ENCODE results near the gene ENPP7.

Gene ENPP7

GRCh38 chr17:79790805-79791734, 60.3 kb downstream of the ENPP7 start:
- peaks cover 22% of the 10 kb centered on the region for H3K36me3 ChIP-seq (replicated peaks; ENCODE audit: low read depth, low read length)
- peaks cover 16% of the 10 kb centered on the region for H3K79me2 ChIP-seq (ENCODE audit: low read length)
- H3K27me3 ChIP-seq (ENCODE audit: low read depth, low read length) = no peaks in the 10 kb centered on the region
- H3K9me3 ChIP-seq (ENCODE audit: insufficient read depth, low read length) = no peaks in the 10 kb centered on the region
- no peak overlapping the region for H3K27ac ChIP-seq (ENCODE audit: low read length)
- no peak overlapping the region for H2AFZ ChIP-seq (ENCODE audit: low read depth, low read length)
- H3K4me2 ChIP-seq (ENCODE audit: low read length) = no peak overlapping the region
- TF ChIP-seq EZH2phosphoT487 (IDR thresholded peaks at IDR 0.05; ENCODE audit: low read depth) (no peak), CTCF (IDR thresholded peaks at IDR 0.05; ENCODE audit: low read depth, low read length) (no peak)
- H3K4me3 ChIP-seq (ENCODE audit: low read length) = no peak overlapping the region
- no peak overlapping the region for H3K9ac ChIP-seq (ENCODE audit: low read length)
- H4K20me1 ChIP-seq (ENCODE audit: insufficient read depth, low read length) = peaks cover 4% of the 10 kb centered on the region; the same call in 1 of the 2 replicates
- H3K4me1 ChIP-seq (ENCODE audit: low read length) = peaks cover 5% of the 10 kb centered on the region; the same call in 1 of the 2 replicates

GRCh38 chr17:79791735-79792161, 61.0 kb downstream of the ENPP7 start:
- H3K4me1 ChIP-seq (ENCODE audit: low read length) = peaks cover 6% of the 10 kb centered on the region; the same call in 1 of the 2 replicates
- no peak overlapping the region for H2AFZ ChIP-seq (ENCODE audit: low read depth, low read length)
- no peaks in the 10 kb centered on the region for H3K27me3 ChIP-seq (ENCODE audit: low read depth, low read length)
- no peak overlapping the region for H3K9ac ChIP-seq (ENCODE audit: low read length)
- peaks cover 6% of the 10 kb centered on the region; the same call in 1 of the 2 replicates for H4K20me1 ChIP-seq (ENCODE audit: insufficient read depth, low read length)
- no peak overlapping the region for H3K4me3 ChIP-seq (ENCODE audit: low read length)
- H3K4me2 ChIP-seq (ENCODE audit: low read length) = no peak overlapping the region
- H3K9me3 ChIP-seq (ENCODE audit: insufficient read depth, low read length) = no peaks in the 10 kb centered on the region
- H3K36me3 ChIP-seq (replicated peaks; ENCODE audit: low read depth, low read length) = peaks cover 23% of the 10 kb centered on the region
- TF ChIP-seq EZH2phosphoT487 (IDR thresholded peaks at IDR 0.05; ENCODE audit: low read depth) (no peak), CTCF (IDR thresholded peaks at IDR 0.05; ENCODE audit: low read depth, low read length) (no peak)
- H3K27ac ChIP-seq (ENCODE audit: low read length) = no peak overlapping the region
- H3K79me2 ChIP-seq (ENCODE audit: low read length) = peaks cover 21% of the 10 kb centered on the region
